Mesendoderm (in vitro differentiated cells): ENCODE results near the gene JPH2.
"Not testable (repeated sequence)": the region's sequence is repeated elsewhere in the genome, so short reads cannot be mapped to it uniquely, and the experiment has no call there.

Source experiments
- DNase-seq: peaks from one replicate; pipeline ENCODE4 v3.0.0; 2013
- H2AK5ac ChIP-seq: 2 replicates; pipeline ENCODE4 v1.6.1; 2013; ENCODE audit warnings: low read length, inconsistent platforms
- H2BK120ac ChIP-seq: 2 replicates; pipeline ENCODE4 v1.6.1; 2013; ENCODE audit warnings: low read depth, mild to moderate bottlenecking, low read length, moderate library complexity, mixed read lengths
- H2BK15ac ChIP-seq: replicated peaks from 2 replicates; pipeline ENCODE4 v1.6.1; 2013; ENCODE audit warnings: low read depth, mild to moderate bottlenecking, moderate library complexity
- H2BK5ac ChIP-seq: 2 replicates; pipeline ENCODE4 v1.6.1; 2013; ENCODE audit warnings: low read length, inconsistent platforms
- H3K18ac ChIP-seq: 2 replicates; pipeline ENCODE4 v1.6.1; 2013; ENCODE audit warnings: mild to moderate bottlenecking, low read length, mixed read lengths
- H3K23ac ChIP-seq: one replicate; pipeline ENCODE4 v1.6.1; 2013; ENCODE audit warnings: low read length
- H3K27ac ChIP-seq: 2 replicates; pipeline ENCODE4 v1.5.1; 2013; ENCODE audit warnings: low read depth, mild to moderate bottlenecking, inconsistent platforms, low read length, moderate library complexity
- H3K27me3 ChIP-seq: 2 replicates; pipeline ENCODE4 v1.6.1; 2013; ENCODE audit warnings: low read length, control low read depth, mild to moderate bottlenecking, inconsistent platforms; ENCODE audit not compliant: insufficient read depth, poor library complexity
- H3K36me3 ChIP-seq: 2 replicates; pipeline ENCODE4 v1.6.1; 2013; ENCODE audit warnings: low read length, inconsistent platforms; ENCODE audit not compliant: control insufficient read depth, insufficient read depth
- H3K4ac ChIP-seq: one replicate; pipeline ENCODE4 v1.6.1; 2013; ENCODE audit warnings: low read depth, mild to moderate bottlenecking, low read length, moderate library complexity
- H3K4me1 ChIP-seq: 2 replicates; pipeline ENCODE4 v1.6.1; 2013; ENCODE audit warnings: low read depth, low read length, inconsistent platforms; ENCODE audit not compliant: control insufficient read depth
- H3K4me2 ChIP-seq: 2 replicates; pipeline ENCODE4 v1.6.1; 2013; ENCODE audit warnings: low read length
- H3K4me3 ChIP-seq: 2 replicates; pipeline ENCODE4 v1.5.1; 2013; ENCODE audit warnings: mild to moderate bottlenecking, low read length
- H3K56ac ChIP-seq: one replicate; pipeline ENCODE4 v1.6.1; 2013; ENCODE audit warnings: low read length
- H3K79me1 ChIP-seq: 2 replicates; pipeline ENCODE4 v1.6.1; 2013; ENCODE audit warnings: low read length, inconsistent platforms
- H3K79me2 ChIP-seq: 2 replicates; pipeline ENCODE4 v1.6.1; 2013; ENCODE audit warnings: mild to moderate bottlenecking, low read length; ENCODE audit not compliant: control insufficient read depth, insufficient read depth
- H3K9ac ChIP-seq: 2 replicates; pipeline ENCODE4 v1.6.1; 2013; ENCODE audit warnings: low read length, inconsistent platforms
- H4K5ac ChIP-seq: one replicate; pipeline ENCODE4 v1.6.1; 2013; ENCODE audit warnings: low read length
- H4K8ac ChIP-seq: one replicate; pipeline ENCODE4 v1.6.1; 2013; ENCODE audit warnings: low read depth, mild to moderate bottlenecking, control low read depth, low read length, moderate library complexity
- WGBS: extraction: QIAGEN DNeasy Blood & Tissue Kit; methylation state at CpG from one replicate; pipeline ENCODE4 v1.1.7; 2013; ENCODE audit warnings: low lambda C conversion rate, missing lambda C conversion rate; ENCODE audit not compliant: insufficient coverage; ENCODE audit errors: extremely low coverage; 5-methylcytosine and 5-hydroxymethylcytosine counted together

Gene JPH2

DNA sequence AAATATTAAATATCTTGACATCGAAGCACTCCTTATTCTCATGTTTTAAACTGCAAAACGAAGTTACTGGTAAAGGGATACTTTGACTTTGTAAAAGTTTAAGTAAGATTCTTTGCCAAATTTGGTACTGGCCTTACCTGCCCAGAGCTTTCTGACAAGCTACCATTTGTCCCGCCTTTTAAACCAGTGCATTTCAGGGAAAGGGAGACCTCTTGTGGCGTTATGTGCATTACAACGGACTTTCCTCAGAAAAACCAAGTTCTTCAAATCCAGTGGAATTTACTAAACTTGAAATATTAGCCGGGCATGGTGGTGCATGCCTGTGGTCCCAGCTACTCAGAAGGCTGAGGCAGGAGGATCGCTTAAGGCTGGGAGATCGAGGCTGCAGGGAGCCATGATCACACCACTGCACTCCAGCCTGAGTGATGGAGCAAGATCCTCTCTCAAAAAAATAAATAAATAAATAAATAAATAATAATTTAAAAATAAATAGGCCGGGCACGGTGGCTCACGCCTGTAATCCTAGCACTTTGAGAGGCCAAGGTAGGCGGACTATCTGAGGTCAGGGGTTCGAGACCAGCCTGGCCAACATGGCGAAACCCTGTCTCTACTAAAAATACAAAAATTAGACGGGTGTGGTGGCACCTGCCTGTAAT lies 3.3 kb upstream of the JPH2 start:
- H3K9ac ChIP-seq, H3K4me3 ChIP-seq, H3K56ac ChIP-seq, H3K4me1 ChIP-seq, H3K4ac ChIP-seq, H3K79me2 ChIP-seq, H3K18ac ChIP-seq, H3K36me3 ChIP-seq, H3K79me1 ChIP-seq, H3K4me2 ChIP-seq, H2AK5ac ChIP-seq, H4K8ac ChIP-seq, H4K5ac ChIP-seq, H3K27ac ChIP-seq, H2BK5ac ChIP-seq, H3K27me3 ChIP-seq, H2BK15ac ChIP-seq, H2BK120ac ChIP-seq, H3K23ac ChIP-seq: not testable (repeated sequence)
- DNase-seq = peak; percentile 88
- WGBS = no CpG with 5 or more reads among the region's 15 CpGs

DNA sequence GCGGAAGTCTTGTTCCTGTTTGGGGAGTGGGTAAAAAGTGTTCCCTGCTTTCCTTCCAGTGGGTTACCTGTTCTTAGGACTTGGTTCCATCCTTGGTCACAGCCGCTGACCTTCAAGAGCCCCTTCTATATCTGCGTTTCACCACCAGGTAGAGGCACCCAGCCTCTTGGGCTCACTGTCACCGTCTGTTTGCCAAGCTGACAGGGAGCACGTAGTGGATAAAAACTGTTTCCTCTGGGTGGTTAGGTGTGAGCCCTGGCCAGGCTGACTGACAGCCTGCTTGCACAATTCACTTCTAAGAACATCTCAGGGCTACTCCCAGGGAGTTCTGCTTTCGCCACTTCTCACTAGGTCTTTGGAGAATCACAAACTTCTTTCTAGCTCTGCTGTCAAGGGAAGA lies 1.8 kb upstream of the JPH2 start:
- peak overlapping the region; percentile 8 for H3K18ac ChIP-seq
- H3K9ac ChIP-seq = no peak overlapping the region
- no CpG with 5 or more reads among the region's 6 CpGs for WGBS
- no peak overlapping the region for H2BK5ac ChIP-seq
- DNase-seq = no peak
- H3K36me3 ChIP-seq = no peaks in the 10 kb centered on the region
- H3K4me3 ChIP-seq = no peak overlapping the region
- peak overlapping the region; percentile 48 for H3K4ac ChIP-seq
- no peak overlapping the region for H3K56ac ChIP-seq
- no peak overlapping the region for H3K4me2 ChIP-seq
- H3K23ac ChIP-seq = no peak overlapping the region
- no peak overlapping the region for H2BK15ac ChIP-seq
- no peaks in the 10 kb centered on the region for H3K4me1 ChIP-seq
- peak overlapping the region; percentile 5 for H3K27ac ChIP-seq
- H2AK5ac ChIP-seq = no peak overlapping the region
- no peaks in the 10 kb centered on the region for H3K79me2 ChIP-seq
- no peak overlapping the region for H4K5ac ChIP-seq
- no peaks in the 10 kb centered on the region for H3K27me3 ChIP-seq
- H2BK120ac ChIP-seq = no peak overlapping the region
- no peak overlapping the region for H4K8ac ChIP-seq
- no peaks in the 10 kb centered on the region for H3K79me1 ChIP-seq

DNA sequence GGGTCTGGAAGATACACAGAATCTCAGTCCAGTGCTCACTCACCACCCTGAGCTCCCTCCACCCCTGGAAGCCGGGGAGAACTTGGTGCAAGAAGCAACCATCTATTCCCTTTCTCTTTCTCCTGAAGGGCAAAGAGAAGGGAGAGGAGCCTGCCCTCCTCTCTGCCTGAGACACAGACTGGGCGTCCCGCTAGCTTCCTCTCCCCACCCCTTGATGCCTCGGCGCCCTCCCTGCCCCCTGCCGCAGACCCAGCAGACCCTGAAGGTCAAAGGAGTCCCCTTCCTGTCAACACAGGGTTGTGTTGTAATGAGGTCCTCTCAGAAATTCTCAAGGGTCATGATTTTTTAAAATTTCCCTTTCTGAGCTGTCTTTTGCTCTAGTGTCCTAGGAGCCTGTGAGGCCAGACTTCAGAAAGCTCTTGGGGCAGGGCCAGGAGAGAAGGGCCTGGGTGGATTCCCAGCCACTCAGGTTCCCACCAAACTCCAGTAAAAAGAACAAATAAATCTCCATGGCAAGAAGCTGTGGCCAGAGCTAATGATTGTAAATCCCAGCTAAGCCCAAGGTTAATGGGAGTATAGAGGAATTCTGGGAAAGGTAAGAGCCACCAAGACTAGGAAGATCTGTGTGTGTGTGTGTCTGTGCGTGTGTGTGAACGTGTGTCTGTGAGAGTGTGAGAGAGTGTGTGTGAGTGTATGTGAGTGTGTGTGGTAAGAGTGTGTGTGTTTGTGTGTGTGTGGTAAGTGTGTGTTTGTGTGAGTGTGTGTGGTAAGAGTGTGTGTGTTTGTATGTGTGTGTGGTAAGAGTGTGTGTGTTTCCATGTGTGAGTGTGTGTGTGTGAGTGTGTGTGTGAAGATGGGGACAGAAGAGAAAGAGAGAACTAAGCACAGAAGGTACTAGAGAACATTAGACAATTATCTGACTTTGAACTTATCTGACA lies 1.1 kb upstream of the JPH2 start:
- Histone ChIP-seq H3K9ac (peak overlapping the region; percentile 73), H3K27me3 (no peaks in the 10 kb centered on the region), H3K18ac (peak overlapping the region; percentile 25), H3K4ac (peak overlapping the region; percentile 75), H3K23ac (no peak overlapping the region), H3K27ac (peak overlapping the region; percentile 42), H4K5ac (no peak overlapping the region), H3K4me2 (peak overlapping the region; percentile 64), H2AK5ac (no peak overlapping the region), H2BK5ac (peak overlapping the region; percentile 57), H3K4me1 (no peaks in the 10 kb centered on the region), H2BK15ac (no peak overlapping the region), H3K56ac (peak overlapping the region; percentile 84), H3K79me2 (no peaks in the 10 kb centered on the region), H4K8ac (no peak overlapping the region), H3K4me3 (no peak overlapping the region), H3K36me3 (no peaks in the 10 kb centered on the region), H3K79me1 (peaks cover under 1% of the 10 kb centered on the region), H2BK120ac (no peak overlapping the region)
- no CpG with 5 or more reads among the region's 8 CpGs for whole genome bisulfite sequencing
- no peak for DNase-seq

DNA sequence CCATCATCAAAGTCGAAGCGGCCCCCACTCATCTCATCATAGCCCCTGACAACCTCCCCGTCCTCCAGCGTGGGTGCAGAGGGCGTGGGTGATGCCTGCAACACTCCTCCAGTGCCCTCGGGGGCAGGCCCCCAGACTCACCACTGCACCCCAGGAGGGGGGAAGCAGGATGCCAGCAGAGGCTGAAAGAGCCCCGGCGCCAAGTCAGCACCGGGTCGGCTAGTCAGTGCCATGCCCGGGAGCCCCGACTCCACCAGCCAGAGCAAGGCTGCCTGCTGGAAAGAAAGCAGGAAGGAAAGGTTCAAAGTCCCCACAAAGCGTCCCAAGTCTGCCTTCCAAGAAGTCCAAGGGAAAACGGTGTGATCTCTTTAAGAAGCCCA lies 324 bp downstream of the JPH2 start:
- Histone ChIP-seq H3K27ac (peak overlapping the region; percentile 89), H3K18ac (peak overlapping the region; percentile 16), H3K4me2 (peak overlapping the region; percentile 64), H4K5ac (no peak overlapping the region), H3K36me3 (no peaks in the 10 kb centered on the region), H2BK120ac (no peak overlapping the region), H2BK5ac (no peak overlapping the region), H3K56ac (peak overlapping the region; percentile 84), H2BK15ac (no peak overlapping the region), H3K4ac (peak overlapping the region; percentile 65), H3K4me3 (peak overlapping the region; percentile 8), H3K79me1 (peaks cover 3% of the 10 kb centered on the region), H3K27me3 (no peaks in the 10 kb centered on the region), H4K8ac (no peak overlapping the region), H3K79me2 (no peaks in the 10 kb centered on the region), H3K23ac (no peak overlapping the region), H3K9ac (peak overlapping the region; percentile 73), H2AK5ac (no peak overlapping the region), H3K4me1 (peaks cover under 1% of the 10 kb centered on the region)
- DNase-seq = no peak
- no CpG with 5 or more reads among the region's 14 CpGs for WGBS

DNA sequence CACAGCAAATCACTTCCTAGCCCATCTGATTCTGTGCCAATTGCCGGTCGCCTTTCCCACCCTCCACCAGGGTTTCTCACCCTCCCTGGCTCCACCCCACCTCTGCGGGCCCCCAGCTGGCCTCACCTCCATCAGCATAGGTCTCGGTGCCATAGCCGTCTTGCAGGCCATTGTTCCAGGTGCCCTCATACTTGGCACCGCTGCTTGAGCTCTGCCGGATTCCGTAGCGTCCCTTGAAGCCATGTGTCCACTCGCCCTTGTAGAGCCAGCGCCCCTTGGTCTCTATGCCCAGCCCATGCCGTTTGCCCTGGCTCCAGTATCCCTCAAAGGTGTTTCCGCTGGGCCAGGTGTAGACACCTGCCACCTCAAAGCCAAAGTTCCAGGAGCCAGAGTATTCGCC lies 787 bp downstream of the JPH2 start:
- Histone ChIP-seq H3K79me2 (peaks cover 2% of the 10 kb centered on the region), H4K8ac (no peak overlapping the region), H3K79me1 (peaks cover 3% of the 10 kb centered on the region), H3K4me2 (no peak overlapping the region), H3K9ac (no peak overlapping the region), H3K4me3 (no peak overlapping the region), H4K5ac (no peak overlapping the region), H3K23ac (no peak overlapping the region), H3K36me3 (no peaks in the 10 kb centered on the region), H3K4me1 (peaks cover 4% of the 10 kb centered on the region), H3K56ac (peak overlapping the region; percentile 84), H2BK5ac (no peak overlapping the region), H2BK120ac (no peak overlapping the region), H3K4ac (no peak overlapping the region), H2BK15ac (no peak overlapping the region), H2AK5ac (no peak overlapping the region), H3K27me3 (no peaks in the 10 kb centered on the region), H3K18ac (peak overlapping the region; percentile 16), H3K27ac (no peak overlapping the region)
- no CpG with 5 or more reads among the region's 14 CpGs for WGBS
- DNase-seq = no peak
